GDM1 (cell line): ENCODE data around the gene CNN2.
A peak's percentile ranks its signal among the peaks of the same experiment; 100 is the strongest.

Source experiments
- DNase-seq: peaks from one replicate; lab custom pipeline; 2025; lab: John Stamatoyannopoulos, UW

Gene CNN2

GRCh38 chr19:1026783-1027649, 608 bp downstream of the CNN2 start:
- DNase-seq = peak; percentile 23

GRCh38 chr19:1027650-1028061, 1.2 kb downstream of the CNN2 start:
- no peak for DNase-seq

GRCh38 chr19:1028062-1028926, 1.9 kb downstream of the CNN2 start:
- no peak for DNase-seq

GRCh38 chr19:1032264-1032867, 6.0 kb downstream of the CNN2 start:
- no peak for DNase-seq

GRCh38 chr19:1035998-1036621, 9.7 kb downstream of the CNN2 start:
- DNase-seq = no peak

GRCh38 chr19:1037621-1038064, 11.2 kb downstream of the CNN2 start:
- no peak for DNase-seq

GRCh38 chr19:1038978-1039645, 12.7 kb downstream of the CNN2 start:
- no peak for DNase-seq

- peak; percentile 98 for DNase-seq
Measured at GRCh38 chr19:1039646-1040475, 13.5 kb downstream of the CNN2 start, which contains the start of gene ABCA7. Gene ABCA7, plus strand, starts transcription at chr19:1040107. Its CDS starts 1,255 bp downstream, at chr19:1041362.

GRCh38 chr19:1040476-1041271, 14.3 kb downstream of the CNN2 start:
- DNase-seq = peak; percentile 78

- no peak for DNase-seq
Measured at GRCh38 chr19:1041272-1041834, 14.9 kb downstream of the CNN2 start.

GRCh38 chr19:1041835-1042685, 15.7 kb downstream of the CNN2 start:
- no peak for DNase-seq

GRCh38 chr19:1042689-1043511, 16.5 kb downstream of the CNN2 start:
- DNase-seq = no peak

- peak; percentile 17 for DNase-seq
Measured at GRCh38 chr19:1045247-1045603, 18.8 kb downstream of the CNN2 start.

- no peak for DNase-seq
Measured at GRCh38 chr19:1046117-1046626, 19.8 kb downstream of the CNN2 start.

- DNase-seq = no peak
Measured at GRCh38 chr19:1046836-1047695, 20.7 kb downstream of the CNN2 start.

- no peak for DNase-seq
Measured at GRCh38 chr19:1047696-1048147, 21.3 kb downstream of the CNN2 start.
